ENCODE measurements around the gene GRIA4. TPM values are rescaled to one million over a fixed set of nuclear protein-coding genes. Genes with fewer than 3 reads are reported as not detected.
A peak's percentile ranks its signal among the peaks of the same experiment; 100 is the strongest.
"Not testable (repeated sequence)": the region's sequence is repeated elsewhere in the genome, so short reads cannot be mapped to it uniquely, and the experiment has no call there.

GRIA4 gene
- total RNA-seq, 1 donor from 2014 or later = not detected

DNA sequence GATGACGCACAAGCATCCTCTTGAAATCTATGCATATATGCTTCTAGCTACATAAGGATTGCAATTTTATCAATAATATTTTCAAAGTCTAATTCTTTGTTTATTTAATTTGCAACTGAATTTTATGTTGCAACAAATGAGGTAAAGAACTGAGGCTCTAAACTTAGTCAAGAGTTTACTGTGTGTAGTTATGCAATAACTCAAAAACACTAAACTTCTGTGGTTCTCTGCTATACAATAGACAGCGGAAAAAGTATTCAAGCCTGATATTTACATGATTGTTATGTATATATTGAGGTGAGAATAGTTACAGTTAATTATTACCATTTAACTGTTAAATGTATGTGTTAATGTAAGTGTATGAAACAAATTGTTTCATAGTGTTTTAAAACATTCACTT is 379.3 kb downstream of the GRIA4 start:
- DNase-seq (ENCODE audit: low read depth in 2 of 2) = no peak

DNA sequence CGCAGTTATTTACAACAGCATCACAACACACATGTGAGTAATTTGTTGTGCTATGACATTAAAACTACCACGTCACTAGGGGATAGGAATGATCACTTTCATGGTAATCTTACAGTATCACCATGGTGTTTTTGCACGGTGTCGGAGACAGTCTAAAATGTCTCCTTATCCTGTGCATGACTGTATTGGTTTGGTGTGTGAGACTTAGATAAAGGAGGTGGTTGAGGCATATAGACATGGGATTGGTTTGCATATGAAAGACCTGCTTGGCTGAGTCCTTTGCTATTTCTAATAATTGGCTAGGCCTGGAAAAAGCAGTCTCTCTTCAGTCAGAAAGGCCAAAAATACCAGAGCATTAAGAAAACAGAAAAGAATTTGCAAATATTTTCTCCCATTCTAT is 382.0 kb downstream of the GRIA4 start:
- no peak for DNase-seq (ENCODE audit: low read depth in 2 of 2)

DNA sequence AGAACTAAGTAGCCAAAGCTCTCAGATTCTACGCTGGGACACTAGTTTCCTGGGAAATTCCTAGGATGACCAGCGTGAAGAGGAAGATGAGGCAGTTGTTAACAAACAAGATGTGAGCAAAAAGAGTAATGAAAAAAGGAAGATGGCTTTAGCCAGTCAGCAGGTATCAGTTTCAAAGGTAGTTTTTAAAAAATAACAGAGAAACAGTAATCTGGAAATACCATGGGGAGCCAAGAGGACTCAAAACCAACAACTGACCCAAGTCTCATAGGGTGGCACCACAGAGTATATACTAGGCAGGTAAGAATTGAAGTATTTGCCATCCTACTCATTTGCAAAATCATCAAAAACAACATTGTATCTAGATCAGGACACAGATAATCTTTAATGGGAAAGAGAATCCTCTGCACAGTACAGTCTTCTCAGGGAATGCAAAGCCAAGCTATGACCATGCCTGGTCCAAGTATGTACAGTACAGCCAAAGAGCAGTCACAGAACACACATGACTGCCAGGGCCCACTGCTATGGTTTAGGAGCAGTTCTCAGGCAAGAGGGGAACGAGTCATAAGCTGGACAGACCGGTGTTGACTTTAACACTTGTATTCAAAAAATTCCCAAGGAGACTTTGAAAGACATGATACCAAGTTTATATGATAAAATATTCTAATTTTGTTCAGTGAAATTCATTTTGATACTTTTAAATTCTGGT is 391.6 kb downstream of the GRIA4 start:
- DNase-seq (ENCODE audit: low read depth in 2 of 2) = no peak

DNA sequence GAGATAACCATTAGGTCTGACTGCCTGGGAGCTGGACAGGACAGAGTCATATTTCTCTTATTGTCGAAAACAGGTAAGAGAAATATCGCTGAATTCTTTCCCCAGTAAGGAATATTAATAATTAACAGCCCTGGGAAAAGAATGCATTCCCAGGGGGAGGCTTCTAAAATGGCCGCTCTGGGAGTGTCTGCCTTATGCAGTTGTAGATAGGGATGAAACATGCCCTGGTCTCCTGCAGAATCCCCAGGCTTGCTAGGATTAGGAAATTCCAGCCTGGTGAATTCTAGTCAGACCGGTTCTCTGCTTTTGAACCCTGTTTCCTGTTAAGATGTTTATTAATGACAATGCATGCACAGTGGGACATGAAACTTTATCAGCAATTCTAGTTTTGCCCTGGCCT is 393.2 kb downstream of the GRIA4 start:
- DNase-seq (ENCODE audit: low read depth in 2 of 2) = not testable (repeated sequence)

DNA sequence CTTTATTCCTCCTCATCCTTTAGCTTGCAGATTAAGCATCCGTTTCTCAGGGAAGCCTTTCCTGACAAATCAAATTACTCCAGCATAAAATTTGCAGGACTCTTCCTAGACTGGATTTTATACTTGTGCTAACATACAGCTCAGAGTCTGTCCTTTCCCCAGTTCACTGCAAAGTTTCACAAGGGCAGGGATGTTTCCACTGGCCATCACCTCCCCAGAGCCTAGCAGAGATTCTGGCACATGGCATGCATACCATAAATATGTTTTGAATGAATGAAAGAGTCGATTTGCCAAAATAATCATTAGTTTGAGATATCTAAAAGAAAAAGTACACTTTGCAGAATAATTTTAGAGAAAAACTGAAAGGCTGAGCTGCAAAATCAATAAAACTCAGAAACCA is 401.6 kb downstream of the GRIA4 start:
- no peak for DNase-seq (ENCODE audit: low read depth in 2 of 2)

DNA sequence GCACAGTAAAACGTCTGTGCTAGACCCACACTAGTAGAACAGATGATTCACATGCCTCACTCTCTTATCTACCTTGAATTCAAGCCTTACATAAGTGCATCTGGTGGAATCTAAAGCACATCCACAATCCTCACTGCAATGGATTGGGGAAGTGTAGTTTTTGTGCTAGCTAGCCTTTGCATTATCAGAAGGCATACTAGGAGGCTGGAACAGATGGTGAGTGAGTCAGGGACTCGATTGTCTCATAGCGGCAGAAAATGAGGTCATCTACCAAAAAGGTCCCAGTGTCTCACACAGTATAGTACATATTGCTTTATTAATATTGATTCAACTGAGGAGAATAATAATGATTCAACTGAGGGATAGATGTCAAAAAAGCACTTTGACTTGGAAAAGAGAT is 402.9 kb downstream of the GRIA4 start:
- peak in 1 of 2 donors; percentile 77 for DNase-seq (ENCODE audit: low read depth in 2 of 2)

- no peak for DNase-seq (ENCODE audit: low read depth in 2 of 2)
Observed at GRCh38 chr11:106014035-106014434, 404.2 kb downstream of the GRIA4 start.

DNA sequence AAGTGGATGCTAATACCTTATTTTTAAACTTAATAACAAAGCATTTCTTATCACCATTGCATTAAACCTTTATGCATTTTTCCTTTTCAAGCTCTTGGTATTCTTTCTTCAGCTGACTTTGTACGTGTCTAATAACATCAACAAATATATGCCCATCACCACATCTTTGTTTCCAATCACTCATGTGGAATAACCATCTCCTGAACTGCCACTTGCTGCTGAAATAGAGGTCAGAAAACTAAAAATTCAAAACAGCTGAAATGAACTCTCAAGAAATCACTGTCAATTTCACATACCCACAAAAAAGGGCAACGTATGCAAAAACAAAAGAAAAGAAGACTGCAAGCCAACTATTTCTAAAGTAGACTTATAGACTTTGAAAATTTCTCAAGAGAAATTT is 404.7 kb downstream of the GRIA4 start:
- DNase-seq (ENCODE audit: low read depth in 2 of 2) = no peak

GRCh38 chr11:106015066-106015465 is 405.2 kb downstream of the GRIA4 start:
- DNase-seq (ENCODE audit: low read depth in 2 of 2) = no peak

GRCh38 chr11:106017093-106017492 is 407.2 kb downstream of the GRIA4 start:
- no peak for DNase-seq (ENCODE audit: low read depth in 2 of 2)

DNA sequence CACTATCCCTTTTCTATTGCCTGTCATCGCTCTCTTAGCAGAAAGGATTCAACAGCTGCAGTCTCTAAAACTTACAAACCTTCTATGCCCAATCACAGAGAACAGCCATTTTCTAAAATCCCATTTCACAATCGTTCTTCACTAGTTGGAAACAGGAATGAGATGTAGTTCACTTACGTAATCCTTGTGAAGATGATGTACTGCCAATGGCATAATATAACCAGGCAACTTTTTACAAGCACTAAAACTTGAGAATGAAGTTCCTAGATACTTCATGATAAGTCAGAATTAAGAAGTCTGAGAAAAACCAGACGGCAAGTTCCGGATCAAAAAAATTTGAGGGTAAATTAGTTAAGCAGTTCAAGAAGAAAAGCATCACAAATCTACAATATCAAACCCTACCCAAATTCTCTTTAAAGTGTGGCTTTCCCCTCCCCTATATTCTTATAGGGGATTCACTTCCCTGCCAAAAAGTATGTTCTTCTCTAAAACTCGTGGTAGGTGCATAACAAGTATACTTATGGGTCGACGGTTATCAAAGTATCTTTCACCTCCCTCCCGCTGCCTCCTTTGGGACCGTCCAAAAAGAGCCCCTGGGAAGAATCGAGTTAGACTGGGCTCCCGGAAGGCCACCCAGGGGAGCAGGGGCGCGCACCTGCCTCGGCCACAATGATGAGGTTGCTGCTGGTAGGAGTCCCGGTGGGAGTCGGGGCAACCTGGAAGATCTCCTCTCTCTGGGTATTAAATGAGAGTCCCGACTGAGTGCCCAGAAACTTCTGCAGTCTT is 411.5 kb downstream of the GRIA4 start:
- DNase-seq (ENCODE audit: low read depth in 2 of 2) = no peak

- peak; percentile 98 to 100 for DNase-seq (ENCODE audit: low read depth in 2 of 2)
Observed at GRCh38 chr11:106021967-106022794, 412.3 kb downstream of the GRIA4 start, which contains the start of gene MSANTD4. Gene MSANTD4, minus strand, starts transcription at chr11:106022240. Its CDS starts 11,323 bp downstream, at chr11:106010917.

DNA sequence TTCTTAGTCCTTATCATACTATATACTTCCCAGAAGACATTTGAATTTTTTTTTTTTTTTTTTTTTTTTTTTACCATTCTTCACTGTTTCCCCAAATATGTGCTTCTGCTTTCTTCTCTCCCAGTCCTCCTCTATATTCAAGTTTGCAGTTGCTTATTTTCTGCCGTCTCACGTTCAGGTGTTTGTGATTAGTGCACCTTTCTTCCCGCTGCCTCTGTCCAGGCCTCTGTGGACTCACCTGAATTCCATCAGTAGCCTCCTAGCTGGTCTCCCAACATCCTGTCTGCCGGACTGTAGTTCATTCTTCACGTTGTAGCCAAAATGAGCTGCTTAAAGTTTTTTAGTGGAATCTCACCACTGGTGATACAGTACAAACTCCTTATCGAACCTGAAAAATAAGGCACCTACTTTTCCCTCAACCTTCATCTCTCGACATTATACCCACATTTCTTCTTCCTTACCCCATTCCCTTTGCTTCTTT is 413.0 kb downstream of the GRIA4 start:
- DNase-seq (ENCODE audit: low read depth in 2 of 2) = no peak

- DNase-seq (ENCODE audit: low read depth in 2 of 2) = no peak
Observed at GRCh38 chr11:106030609-106031008, 420.7 kb downstream of the GRIA4 start.

DNA sequence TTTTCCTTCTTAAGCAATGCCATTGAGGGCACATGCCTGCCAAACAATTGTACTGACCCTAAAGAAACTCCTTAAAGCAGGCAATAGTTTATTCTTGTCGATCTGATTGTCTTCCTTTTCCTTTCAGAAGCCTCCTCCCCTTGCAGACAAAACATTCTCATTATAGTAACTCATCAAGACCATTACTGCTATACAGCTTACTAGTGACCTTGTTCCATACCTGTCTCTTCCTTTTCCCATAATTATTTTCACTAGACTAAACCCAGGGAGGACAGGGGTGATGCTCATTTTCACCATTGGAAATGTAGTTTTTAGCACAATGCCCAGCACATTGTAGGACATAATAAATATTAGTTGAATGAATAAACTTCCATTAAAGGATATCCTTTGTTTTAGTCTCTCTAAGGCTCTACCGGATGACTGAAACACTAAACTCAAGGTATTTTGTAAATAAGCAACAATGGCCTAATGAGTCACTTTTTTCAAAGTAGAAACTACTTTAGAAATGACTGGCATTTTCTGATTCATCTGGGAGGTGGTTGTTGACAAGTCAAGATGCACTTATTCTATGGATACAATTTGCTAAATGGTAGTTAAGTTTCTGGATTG is 421.4 kb downstream of the GRIA4 start:
- peak in 1 of 2 donors; percentile 62 for DNase-seq (ENCODE audit: low read depth in 2 of 2)

Data from dermis microvascular lymphatic vessel endothelial cell (primary cell).